ENCODE results near the gene SLC17A2. TPM values are rescaled to one million over a fixed set of nuclear protein-coding genes. Genes with fewer than 3 reads are reported as not detected.
"Not testable (repeated sequence)": the region's sequence is repeated elsewhere in the genome, so short reads cannot be mapped to it uniquely, and the experiment has no call there.

The SLC17A2 gene
- total RNA-seq, 2 experiments from 2014 or later = not detected

DNA sequence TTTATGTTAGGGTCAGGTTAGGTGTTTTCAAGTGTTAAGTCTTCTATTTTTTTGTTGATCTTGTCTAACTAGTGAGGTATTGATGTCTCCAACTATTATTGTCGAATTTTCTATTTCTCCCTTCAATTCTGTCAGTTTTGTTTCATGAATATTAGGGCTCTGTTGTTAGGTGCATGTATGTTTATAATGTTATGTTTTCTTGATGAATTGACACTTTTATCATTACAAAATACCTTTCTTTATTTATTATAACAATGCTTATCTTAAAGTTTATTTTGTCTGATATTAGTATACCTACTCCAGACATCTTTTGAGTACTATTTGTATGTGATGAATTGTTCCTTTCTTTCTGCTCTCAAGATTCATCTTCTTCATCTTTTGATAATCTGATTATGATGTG is 19.2 kb upstream of the SLC17A2 start:
- Mint-ChIP-seq H3K9me3 (peaks cover 18% of the 10 kb centered on the region), H3K27ac (no peak overlapping the region), H3K4me1 (peaks cover 25% of the 10 kb centered on the region), H3K27me3 (peaks cover 3% of the 10 kb centered on the region), H3K36me3 (ENCODE audit: low read depth) (peaks cover 10% of the 10 kb centered on the region), H3K4me3 (no peak overlapping the region)
- ChIA-PET CTCF (no interaction called here), POLR2A (no interaction called here)
- DNase-seq = no peak

GRCh38 chr6:25947492-25947891 is 17.0 kb upstream of the SLC17A2 start:
- H3K27ac Mint-ChIP-seq; H3K36me3 Mint-ChIP-seq (ENCODE audit: low read depth); DNase-seq; H3K4me3 Mint-ChIP-seq; POLR2A ChIA-PET; H3K27me3 Mint-ChIP-seq: not testable (repeated sequence)
- peaks cover 15% of the 10 kb centered on the region for H3K9me3 Mint-ChIP-seq
- H3K4me1 Mint-ChIP-seq = peaks cover 29% of the 10 kb centered on the region
- CTCF ChIA-PET = interaction anchor here (0.9 to 1.6 kb wide), 3 partner anchors 11 to 45 kb away, joined by 4 to 5 read pairs (median 4); no protein-coding TSS in a partner anchor

GRCh38 chr6:25946631-25947030 is 16.1 kb upstream of the SLC17A2 start:
- no peak for DNase-seq
- H3K36me3 Mint-ChIP-seq (ENCODE audit: low read depth) = peaks cover 10% of the 10 kb centered on the region
- peaks cover 3% of the 10 kb centered on the region for H3K27me3 Mint-ChIP-seq
- peaks cover 14% of the 10 kb centered on the region for H3K9me3 Mint-ChIP-seq
- H3K4me3 Mint-ChIP-seq = peak overlapping the region; percentile 17
- CTCF ChIA-PET = interaction anchor here (0.9 to 1.6 kb wide), 2 partner anchors 15 to 46 kb away, joined by 4 to 5 read pairs; no protein-coding TSS in a partner anchor
- H3K4me1 Mint-ChIP-seq = peaks cover 29% of the 10 kb centered on the region
- H3K27ac Mint-ChIP-seq = no peak overlapping the region
- POLR2A ChIA-PET = no interaction called here

- H3K4me3 Mint-ChIP-seq; H3K36me3 Mint-ChIP-seq (ENCODE audit: low read depth); CTCF ChIA-PET; H3K27me3 Mint-ChIP-seq; POLR2A ChIA-PET; H3K27ac Mint-ChIP-seq; DNase-seq: not testable (repeated sequence)
- peaks cover 29% of the 10 kb centered on the region for H3K4me1 Mint-ChIP-seq
- peaks cover 12% of the 10 kb centered on the region for H3K9me3 Mint-ChIP-seq
Measured at GRCh38 chr6:25945738-25946137, 15.2 kb upstream of the SLC17A2 start.

DNA sequence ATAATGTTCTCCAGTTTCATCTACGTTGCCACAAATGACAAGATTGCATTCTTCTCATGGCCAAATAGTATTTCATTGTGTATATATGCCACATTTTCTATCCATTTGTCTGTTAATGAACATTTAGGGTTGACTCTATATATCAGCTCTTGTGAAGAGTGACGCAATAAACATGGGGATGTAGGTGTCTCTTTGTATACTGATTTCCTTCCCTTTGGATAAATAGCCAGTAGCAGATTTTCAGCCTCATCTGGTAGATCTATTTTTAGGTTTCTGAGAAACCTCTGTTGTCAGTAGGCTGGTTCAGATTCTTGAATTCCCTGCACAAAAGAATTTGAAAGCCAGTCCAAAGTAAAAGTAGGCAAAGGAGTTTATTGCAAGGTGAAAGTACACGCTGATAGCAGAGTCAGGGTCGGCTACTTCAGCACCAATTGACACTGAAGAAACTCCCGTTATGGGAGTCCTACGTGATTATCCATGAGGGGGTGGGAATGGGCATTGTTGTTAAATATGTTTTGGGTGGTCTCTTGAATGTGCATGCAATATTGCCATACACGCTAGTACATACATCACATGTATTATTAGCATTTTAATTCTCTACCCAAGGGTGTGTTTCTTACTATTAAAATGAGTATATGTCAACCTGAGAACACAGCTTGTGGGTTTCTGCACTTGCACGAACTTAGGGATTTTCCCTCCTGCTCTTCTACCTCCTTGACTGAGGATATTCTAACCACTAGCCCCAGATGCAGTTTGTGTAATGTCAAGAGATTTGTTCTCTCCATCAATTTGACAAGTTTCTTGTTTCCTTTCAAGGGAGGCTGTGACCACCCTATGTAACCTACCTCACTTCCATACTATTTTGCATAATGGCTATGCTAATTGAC is 14.4 kb upstream of the SLC17A2 start:
- Mint-ChIP-seq H3K4me3 (no peak overlapping the region), H3K36me3 (ENCODE audit: low read depth) (peaks cover 6% of the 10 kb centered on the region), H3K27ac (no peak overlapping the region), H3K4me1 (peaks cover 29% of the 10 kb centered on the region), H3K27me3 (peaks cover 3% of the 10 kb centered on the region), H3K9me3 (peaks cover 12% of the 10 kb centered on the region)
- POLR2A ChIA-PET = no interaction called here
- no peak for DNase-seq
- CTCF ChIA-PET = interaction anchor here (0.9 to 1.1 kb wide), 2 partner anchors 37 to 73 kb away, joined by 3 to 4 read pairs; a partner anchor contains a TSS

DNA sequence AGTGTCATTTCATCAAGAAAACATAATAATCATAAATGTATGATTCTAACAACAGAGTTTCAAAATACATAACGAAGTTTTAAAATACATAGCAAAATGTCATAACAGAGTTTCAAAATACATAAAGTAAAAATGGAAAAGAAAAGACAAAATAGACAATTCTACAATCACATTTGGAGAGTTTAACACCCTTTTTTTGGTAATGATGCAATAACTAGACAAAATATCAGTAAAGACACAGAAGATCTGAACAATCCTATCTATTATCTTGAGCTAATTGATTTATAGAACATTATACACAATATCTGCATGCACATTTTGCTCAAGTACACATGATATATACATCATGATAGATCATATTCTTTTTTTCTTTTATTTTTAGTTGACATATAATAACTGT is 13.4 kb upstream of the SLC17A2 start:
- CTCF ChIA-PET = interaction anchor here (1.1 to 1.4 kb wide), 2 partner anchors 16 to 38 kb away, joined by 3 read pairs; no protein-coding TSS in a partner anchor
- no peak overlapping the region for H3K4me3 Mint-ChIP-seq
- DNase-seq = no peak
- POLR2A ChIA-PET = no interaction called here
- H3K27ac Mint-ChIP-seq = no peak overlapping the region
- peaks cover 9% of the 10 kb centered on the region for H3K9me3 Mint-ChIP-seq
- peaks cover 6% of the 10 kb centered on the region for H3K36me3 Mint-ChIP-seq (ENCODE audit: low read depth)
- H3K4me1 Mint-ChIP-seq = peaks cover 29% of the 10 kb centered on the region
- H3K27me3 Mint-ChIP-seq = no peaks in the 10 kb centered on the region

GRCh38 chr6:25942561-25943147 is 12.2 kb upstream of the SLC17A2 start:
- peaks cover 9% of the 10 kb centered on the region for H3K9me3 Mint-ChIP-seq
- ChIA-PET POLR2A (no interaction called here), CTCF (interaction anchor here (1.2 kb wide), 1 partner anchor 20 kb away, joined by 3 read pairs; the partner anchor contains the start of gene TRIM38)
- no peak overlapping the region for H3K4me3 Mint-ChIP-seq
- no peaks in the 10 kb centered on the region for H3K27me3 Mint-ChIP-seq
- H3K36me3 Mint-ChIP-seq (ENCODE audit: low read depth) = peaks cover 6% of the 10 kb centered on the region
- H3K4me1 Mint-ChIP-seq = peaks cover 27% of the 10 kb centered on the region
- no peak for DNase-seq
- no peak overlapping the region for H3K27ac Mint-ChIP-seq

GRCh38 chr6:25939593-25939992 is 9.1 kb upstream of the SLC17A2 start:
- no peaks in the 10 kb centered on the region for H3K36me3 Mint-ChIP-seq (ENCODE audit: low read depth)
- peaks cover 3% of the 10 kb centered on the region for H3K4me1 Mint-ChIP-seq
- no peaks in the 10 kb centered on the region for H3K9me3 Mint-ChIP-seq
- ChIA-PET CTCF (interaction anchor here (1.2 kb wide), 2 partner anchors 12 to 152 kb away, joined by 3 to 6 read pairs; no protein-coding TSS in a partner anchor), POLR2A (no interaction called here)
- no peak for DNase-seq
- no peaks in the 10 kb centered on the region for H3K27me3 Mint-ChIP-seq
- no peak overlapping the region for H3K27ac Mint-ChIP-seq
- H3K4me3 Mint-ChIP-seq = no peak overlapping the region

DNA sequence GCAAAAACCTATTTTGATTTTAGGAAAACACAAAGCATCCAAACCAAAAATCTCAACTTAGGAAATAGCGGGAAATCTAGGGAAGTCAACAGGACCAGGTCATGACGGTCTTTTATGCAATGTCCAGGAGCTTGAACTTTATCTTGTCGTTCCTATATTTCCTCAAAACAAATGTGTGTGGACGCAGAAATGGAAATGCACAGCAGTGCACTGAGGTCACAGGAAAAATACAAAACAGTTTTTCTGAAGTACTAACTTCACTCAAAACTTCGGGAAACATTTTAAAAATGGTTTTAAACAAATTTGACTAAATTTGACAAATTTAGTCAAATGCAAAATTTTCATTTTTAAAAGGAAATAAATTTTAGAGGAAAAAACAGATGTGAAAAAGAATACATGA is 5.5 kb upstream of the SLC17A2 start:
- POLR2A ChIA-PET = no interaction called here

DNA sequence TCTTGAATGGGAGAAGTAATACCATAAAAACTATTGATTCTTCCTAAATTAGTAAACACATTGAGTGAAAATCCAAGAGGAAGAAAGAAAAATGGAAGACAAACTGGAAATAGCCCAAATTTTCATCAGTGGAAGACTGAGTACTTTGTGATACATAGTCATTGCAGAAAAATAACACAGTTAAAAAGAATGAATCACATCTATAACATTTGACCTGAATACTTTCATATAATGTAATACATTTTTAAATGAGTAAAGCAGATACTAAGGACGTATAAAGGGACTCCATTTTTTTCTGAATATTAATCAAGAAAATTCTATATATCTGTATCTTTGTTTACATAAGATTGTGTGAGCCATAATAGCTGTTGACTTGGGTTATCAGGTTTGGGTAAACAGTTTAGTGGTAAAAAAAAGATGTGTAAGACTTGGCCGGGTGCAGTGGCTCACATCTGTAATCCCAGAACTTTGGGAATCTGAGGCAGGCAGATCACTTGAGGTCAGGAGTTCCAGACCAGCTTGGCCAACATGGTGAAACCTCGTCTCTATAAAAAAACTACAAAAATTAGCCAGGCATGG is 4.3 kb upstream of the SLC17A2 start:
- Mint-ChIP-seq H3K27me3 (no peaks in the 10 kb centered on the region), H3K36me3 (ENCODE audit: low read depth) (no peaks in the 10 kb centered on the region), H3K4me3 (no peak overlapping the region), H3K4me1 (no peaks in the 10 kb centered on the region), H3K27ac (no peak overlapping the region), H3K9me3 (no peaks in the 10 kb centered on the region)
- DNase-seq = no peak
- ChIA-PET POLR2A (no interaction called here), CTCF (interaction anchor here (0.7 kb wide), 1 partner anchor 155 kb away, joined by 4 read pairs; no protein-coding TSS in a partner anchor)

More for the DNA sequence above, 5.5 kb upstream of the SLC17A2 start:
- Mint-ChIP-seq H3K27me3 (no peaks in the 10 kb centered on the region), H3K4me1 (no peaks in the 10 kb centered on the region), H3K36me3 (ENCODE audit: low read depth) (no peaks in the 10 kb centered on the region), H3K9me3 (no peaks in the 10 kb centered on the region), H3K4me3 (no peak overlapping the region), H3K27ac (no peak overlapping the region)
- CTCF ChIA-PET = interaction anchor here (0.7 kb wide), 1 partner anchor 16 kb away, joined by 8 read pairs; no protein-coding TSS in a partner anchor
- DNase-seq = no peak

GRCh38 chr6:25934156-25934555 is 3.7 kb upstream of the SLC17A2 start:
- Mint-ChIP-seq H3K4me1 (no peaks in the 10 kb centered on the region), H3K4me3 (no peak overlapping the region), H3K9me3 (no peaks in the 10 kb centered on the region), H3K36me3 (ENCODE audit: low read depth) (no peaks in the 10 kb centered on the region), H3K27ac (no peak overlapping the region), H3K27me3 (no peaks in the 10 kb centered on the region)
- DNase-seq = no peak
- POLR2A ChIA-PET = no interaction called here
- CTCF ChIA-PET = no interaction called here

GRCh38 chr6:25931411-25931709 is 869 bp upstream of the SLC17A2 start:
- H3K27me3 Mint-ChIP-seq = no peaks in the 10 kb centered on the region

DNA sequence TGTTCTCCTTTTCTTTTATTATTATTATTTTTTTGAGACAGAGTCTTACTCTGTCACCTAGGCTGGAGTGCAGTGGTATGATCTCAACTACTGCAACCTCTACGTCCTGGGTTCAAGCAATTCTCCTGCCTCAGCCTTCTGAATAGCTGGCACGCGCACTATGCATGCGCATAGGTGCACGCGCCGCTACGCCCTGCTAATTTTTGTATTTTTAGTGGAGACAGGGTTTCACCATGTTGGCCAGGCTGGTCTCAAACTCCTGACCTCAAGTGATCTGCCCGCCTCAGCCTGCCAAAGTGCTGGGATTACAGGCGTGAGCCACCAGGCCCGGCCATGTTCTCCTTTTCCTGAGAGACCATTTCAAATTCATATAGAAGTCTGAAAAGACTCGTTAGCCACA is 706 bp downstream of the SLC17A2 start:
- H3K27me3 Mint-ChIP-seq, H3K4me3 Mint-ChIP-seq, DNase-seq: not testable (repeated sequence)

More at GRCh38 chr6:25931411-25931709, 869 bp upstream of the SLC17A2 start:
- ChIA-PET CTCF (no interaction called here), POLR2A (no interaction called here)
- Mint-ChIP-seq H3K27ac (no peak overlapping the region), H3K4me1 (no peaks in the 10 kb centered on the region), H3K4me3 (no peak overlapping the region), H3K9me3 (no peaks in the 10 kb centered on the region), H3K36me3 (ENCODE audit: low read depth) (no peaks in the 10 kb centered on the region)
- DNase-seq = no peak

More for the DNA sequence above, 706 bp downstream of the SLC17A2 start:
- H3K9me3 Mint-ChIP-seq; H3K4me1 Mint-ChIP-seq; POLR2A ChIA-PET; CTCF ChIA-PET; H3K36me3 Mint-ChIP-seq (ENCODE audit: low read depth); H3K27ac Mint-ChIP-seq: not testable (repeated sequence)

All from activated CD4-positive, alpha-beta T cell treated with anti-CD3 and anti-CD28 coated beads, Interleukin-2, amount 10 ng/mL, durations not matched to agents 7 days and 5 days (primary cell).